Panc1 (cell line): ENCODE measurements around the gene LENG8.

ENCODE experiments used
- CTCF ChIP-seq: fragments of 450-650 bp; IDR thresholded peaks from 2 replicates; pipeline ENCODE4 v1.5.1; 2017; ENCODE audit warnings: mild to moderate bottlenecking
- POLR2AphosphoS5 ChIP-seq: IDR thresholded peaks from 2 replicates; pipeline ENCODE4 v1.6.1; 2012; ENCODE audit warnings: mild to moderate bottlenecking, low read depth, low read length, moderate library complexity
- REST ChIP-seq, 2 experiments: IDR thresholded peaks; 2 replicates each; pipeline ENCODE4 v1.6.1; 2011 to 2012; ENCODE audit warnings: low read depth in 2 of 2, control low read depth in 1 of 2, low read length in 1 of 2, mild to moderate bottlenecking in 1 of 2, moderate library complexity in 1 of 2; ENCODE audit not compliant: insufficient read depth in 1 of 2
- TCF7L2 ChIP-seq: IDR thresholded peaks from 2 replicates; pipeline ENCODE4 v1.6.1; 2011; ENCODE audit warnings: mild to moderate bottlenecking, low read depth, low read length, inconsistent platforms

- no peak for TF ChIP-seq POLR2AphosphoS5
- TF ChIP-seq CTCF: no peak
- no peak for TF ChIP-seq TCF7L2
- TF ChIP-seq REST (IDR thresholded peaks at IDR 0.05; ENCODE audit: insufficient read depth in 1 of 2, low read depth in 2 of 2, low read length in 1 of 2): no peak
Observed at GRCh38 chr19:54480051-54480450, 31.1 kb downstream of the LENG8 start.
